Activated CD4-positive, alpha-beta T cell treated with anti-CD3 and anti-CD28 coated beads for 48 hours (primary cell): ENCODE measurements around the gene IMMP2L.

ENCODE experiments used
- DNase-seq: peaks from one replicate; pipeline ENCODE4 v3.0.0-alpha.2; 2020

IMMP2L gene

GRCh38 chr7:110835849-110836248 lies 726.4 kb downstream of the IMMP2L start:
- no peak for DNase-seq

GRCh38 chr7:110835218-110835617 lies 727.1 kb downstream of the IMMP2L start:
- no peak for DNase-seq

- no peak for DNase-seq
Observed at GRCh38 chr7:110831419-110831818, 730.9 kb downstream of the IMMP2L start.

- DNase-seq = no peak
Observed at GRCh38 chr7:110830778-110831177, 731.5 kb downstream of the IMMP2L start.

- DNase-seq = no peak
Observed at GRCh38 chr7:110827936-110828335, 734.4 kb downstream of the IMMP2L start.

GRCh38 chr7:110827287-110827855 lies 734.9 kb downstream of the IMMP2L start:
- no peak for DNase-seq

GRCh38 chr7:110813986-110814385 lies 748.3 kb downstream of the IMMP2L start:
- DNase-seq = no peak

- no peak for DNase-seq
Observed at GRCh38 chr7:110809832-110810231, 752.5 kb downstream of the IMMP2L start.

GRCh38 chr7:110808361-110808760 lies 753.9 kb downstream of the IMMP2L start:
- DNase-seq = no peak

GRCh38 chr7:110804501-110804900 lies 757.8 kb downstream of the IMMP2L start:
- DNase-seq = no peak

GRCh38 chr7:110803602-110804143 lies 758.6 kb downstream of the IMMP2L start:
- DNase-seq = no peak

GRCh38 chr7:110801502-110801901 lies 760.8 kb downstream of the IMMP2L start:
- DNase-seq = no peak

GRCh38 chr7:110800984-110801383 lies 761.3 kb downstream of the IMMP2L start:
- DNase-seq = no peak

- DNase-seq = no peak
Observed at GRCh38 chr7:110797656-110798055, 764.6 kb downstream of the IMMP2L start.

GRCh38 chr7:110790992-110791391 lies 771.3 kb downstream of the IMMP2L start:
- no peak for DNase-seq

GRCh38 chr7:110786328-110786965 lies 775.8 kb downstream of the IMMP2L start:
- DNase-seq = no peak

GRCh38 chr7:110784749-110785148 lies 777.5 kb downstream of the IMMP2L start:
- DNase-seq = no peak

GRCh38 chr7:110780712-110781111 lies 781.6 kb downstream of the IMMP2L start:
- DNase-seq = no peak

- no peak for DNase-seq
Observed at GRCh38 chr7:110779339-110779738, 783.0 kb downstream of the IMMP2L start.

GRCh38 chr7:110775046-110775445 lies 787.2 kb downstream of the IMMP2L start:
- no peak for DNase-seq

- no peak for DNase-seq
Observed at GRCh38 chr7:110774071-110774470, 788.2 kb downstream of the IMMP2L start.

- DNase-seq = no peak
Observed at GRCh38 chr7:110772615-110773014, 789.7 kb downstream of the IMMP2L start.

GRCh38 chr7:110771717-110772116 lies 790.6 kb downstream of the IMMP2L start:
- DNase-seq = no peak

GRCh38 chr7:110767550-110768110 lies 794.7 kb downstream of the IMMP2L start:
- DNase-seq = no peak
